GM21360 (cell line): ENCODE measurements around the gene MYG1.

Experiments used
- ATAC-seq: cut with Tn5 transposase; IDR thresholded peaks from one replicate; pipeline ENCODE4 v1.9.1; 2021; ENCODE audit warnings: mild to moderate bottlenecking, moderate library complexity; ENCODE audit not compliant: unreplicated experiment

The MYG1 gene

GRCh38 chr12:53299454-53300180 is at the start of gene MYG1:
Gene MYG1 (plus strand): TSS chr12:53299695. CDS start chr12:53299738, 43 bp downstream.
- ATAC-seq: peak; percentile 52

DNA sequence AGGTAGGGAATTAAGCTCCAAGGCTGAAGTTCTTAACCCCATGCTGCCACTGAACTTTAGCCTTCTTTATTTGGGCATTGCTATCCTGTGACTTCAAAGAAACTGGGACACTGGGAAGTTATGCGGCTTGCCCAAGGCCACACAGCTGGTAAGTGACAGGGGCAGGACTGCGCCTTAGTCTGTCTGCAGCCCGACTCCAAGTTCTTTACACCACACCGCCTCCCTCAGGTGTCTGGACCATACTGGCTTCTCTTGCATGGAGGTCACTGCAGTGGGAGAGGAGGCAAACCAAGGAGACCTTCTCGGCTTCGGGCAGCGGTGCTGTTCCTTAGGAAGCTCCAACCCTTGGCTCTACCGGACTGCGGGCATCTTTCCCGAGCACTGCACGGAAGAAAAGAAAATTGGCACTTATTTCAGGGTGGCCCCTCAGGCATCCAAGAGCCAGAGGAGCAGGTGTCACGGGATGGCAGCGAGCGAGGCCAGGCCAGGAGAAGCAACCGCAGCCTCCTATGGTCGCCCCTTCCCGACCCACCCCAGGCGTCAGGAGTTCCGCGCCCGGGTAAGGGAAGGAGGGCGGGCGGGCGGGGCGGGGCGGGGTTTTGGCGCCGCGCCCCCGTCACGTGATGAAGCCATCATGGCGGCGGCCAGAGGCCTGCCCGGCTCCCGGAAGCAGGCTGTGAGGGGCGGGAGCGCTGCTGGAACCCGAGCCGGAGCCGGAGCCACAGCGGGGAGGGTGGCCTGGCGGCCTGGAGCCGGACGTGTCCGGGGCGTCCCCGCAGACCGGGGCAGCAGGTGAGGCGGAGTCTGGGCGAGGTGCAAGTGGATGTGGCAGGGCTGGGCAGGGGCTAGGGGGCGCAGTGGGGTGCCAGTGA is 47.8 kb upstream of the MYG1 start:
- peak; percentile 64 for ATAC-seq

GRCh38 chr12:53252349-53252916 is 47.1 kb upstream of the MYG1 start:
- no peak for ATAC-seq

DNA sequence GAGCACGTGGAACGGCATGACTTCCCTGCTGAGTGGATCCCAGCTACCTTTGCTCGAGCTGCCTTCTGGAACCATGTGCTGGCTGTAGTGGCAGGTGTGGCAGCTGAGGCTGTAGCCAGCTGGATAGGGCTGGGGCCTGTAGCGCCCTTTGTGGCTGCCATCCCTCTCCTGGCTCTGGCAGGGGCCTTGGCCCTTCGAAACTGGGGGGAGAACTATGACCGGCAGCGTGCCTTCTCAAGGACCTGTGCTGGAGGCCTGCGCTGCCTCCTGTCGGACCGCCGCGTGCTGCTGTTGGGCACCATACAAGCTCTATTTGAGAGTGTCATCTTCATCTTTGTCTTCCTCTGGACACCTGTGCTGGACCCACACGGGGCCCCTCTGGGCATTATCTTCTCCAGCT is 46.2 kb upstream of the MYG1 start:
- no peak for ATAC-seq

GRCh38 chr12:53254816-53255545 is 44.5 kb upstream of the MYG1 start:
- ATAC-seq: no peak

- no peak for ATAC-seq
Measured at GRCh38 chr12:53255996-53256395, 43.5 kb upstream of the MYG1 start.

GRCh38 chr12:53258541-53259539 is 40.7 kb upstream of the MYG1 start:
- no peak for ATAC-seq

GRCh38 chr12:53259891-53260290 is 39.6 kb upstream of the MYG1 start:
- ATAC-seq: no peak

DNA sequence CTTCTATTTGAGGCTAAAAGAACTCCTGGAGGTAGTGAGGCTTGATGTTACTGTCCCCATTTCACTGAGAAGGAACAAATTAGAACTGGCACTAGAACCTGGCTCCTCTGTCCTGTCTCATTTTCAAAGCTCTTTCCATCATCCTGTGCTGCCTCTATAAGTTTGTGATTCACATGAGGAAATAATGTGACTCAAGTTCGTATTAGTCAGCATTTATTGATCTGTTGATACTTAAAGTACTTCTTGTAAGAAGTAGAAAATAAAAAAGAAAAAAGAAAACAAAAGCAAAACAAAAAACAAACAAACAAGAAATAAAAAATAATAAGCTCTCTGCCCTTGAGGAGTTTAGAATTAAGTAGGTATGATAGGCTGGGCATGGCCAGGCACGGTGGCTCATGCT is 33.7 kb upstream of the MYG1 start:
- no peak for ATAC-seq

DNA sequence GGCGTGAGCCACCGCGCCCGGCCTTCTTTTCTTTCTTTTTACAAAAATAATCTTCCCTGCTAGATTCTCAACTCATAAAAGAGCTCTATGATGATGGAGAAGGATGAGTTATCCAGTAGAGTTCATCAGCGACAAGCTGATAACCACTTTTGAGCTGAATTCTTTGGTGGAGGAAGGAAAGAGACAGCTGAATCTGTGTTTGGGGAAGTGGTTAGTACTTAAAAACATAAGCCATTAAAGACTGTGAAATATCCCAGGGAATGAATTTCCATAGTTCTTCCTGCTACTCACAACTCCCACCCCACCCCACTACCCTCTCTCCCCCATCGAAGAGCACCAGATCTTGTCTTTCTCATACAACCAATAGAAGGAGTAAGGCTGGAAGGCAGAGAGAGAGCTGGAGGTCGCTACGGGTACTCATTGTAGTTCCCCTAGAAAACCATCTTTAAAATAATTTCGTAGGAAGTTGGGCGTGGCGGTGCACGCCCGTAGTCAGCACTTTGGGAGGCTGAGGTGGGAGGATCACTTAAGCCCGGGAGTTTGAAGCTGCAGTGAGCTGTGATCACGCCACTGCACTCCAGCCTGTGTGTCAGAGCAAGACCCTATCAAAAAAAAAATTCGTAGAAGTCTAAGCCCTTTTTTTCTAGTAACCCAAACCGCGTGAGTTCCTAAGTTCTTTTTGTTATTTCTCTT is 32.0 kb upstream of the MYG1 start:
- ATAC-seq: no peak

- ATAC-seq: peak; percentile 70
Measured at GRCh38 chr12:53267999-53268629, 31.4 kb upstream of the MYG1 start, which contains the start of gene ESPL1. Gene ESPL1 (plus strand): TSS chr12:53268299. CDS start chr12:53268767, 468 bp downstream.

DNA sequence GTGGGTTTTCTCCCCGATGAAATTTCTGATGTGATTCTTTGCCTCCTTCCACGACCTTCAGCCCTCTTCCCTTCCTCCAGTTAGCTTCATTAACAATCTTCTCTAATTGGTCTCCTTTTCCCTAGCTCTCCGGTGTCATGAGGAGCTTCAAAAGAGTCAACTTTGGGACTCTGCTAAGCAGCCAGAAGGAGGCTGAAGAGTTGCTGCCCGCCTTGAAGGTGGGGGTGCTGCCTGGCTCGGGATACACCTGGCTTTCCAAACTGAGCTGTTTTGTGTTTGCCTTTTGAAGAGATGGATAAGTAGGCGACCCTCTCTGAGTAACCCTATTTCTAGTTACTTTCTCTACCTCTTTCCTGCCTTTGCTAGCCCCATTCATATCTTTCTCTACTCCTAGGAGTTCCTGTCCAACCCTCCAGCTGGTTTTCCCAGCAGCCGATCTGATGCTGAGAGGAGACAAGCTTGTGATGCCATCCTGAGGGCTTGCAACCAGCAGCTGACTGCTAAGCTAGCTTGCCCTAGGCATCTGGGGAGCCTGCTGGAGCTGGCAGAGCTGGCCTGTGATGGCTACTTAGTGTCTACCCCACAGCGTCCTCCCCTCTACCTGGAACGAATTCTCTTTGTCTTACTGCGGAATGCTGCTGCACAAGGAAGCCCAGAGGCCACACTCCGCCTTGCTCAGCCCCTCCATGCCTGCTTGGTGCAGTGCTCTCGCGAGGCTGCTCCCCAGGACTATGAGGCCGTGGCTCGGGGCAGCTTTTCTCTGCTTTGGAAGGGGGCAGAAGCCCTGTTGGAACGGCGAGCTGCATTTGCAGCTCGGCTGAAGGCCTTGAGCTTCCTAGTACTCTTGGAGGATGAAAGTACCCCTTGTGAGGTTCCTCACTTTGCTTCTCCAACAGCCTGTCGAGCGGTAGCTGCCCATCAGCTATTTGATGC is 30.6 kb upstream of the MYG1 start:
- no peak for ATAC-seq

DNA sequence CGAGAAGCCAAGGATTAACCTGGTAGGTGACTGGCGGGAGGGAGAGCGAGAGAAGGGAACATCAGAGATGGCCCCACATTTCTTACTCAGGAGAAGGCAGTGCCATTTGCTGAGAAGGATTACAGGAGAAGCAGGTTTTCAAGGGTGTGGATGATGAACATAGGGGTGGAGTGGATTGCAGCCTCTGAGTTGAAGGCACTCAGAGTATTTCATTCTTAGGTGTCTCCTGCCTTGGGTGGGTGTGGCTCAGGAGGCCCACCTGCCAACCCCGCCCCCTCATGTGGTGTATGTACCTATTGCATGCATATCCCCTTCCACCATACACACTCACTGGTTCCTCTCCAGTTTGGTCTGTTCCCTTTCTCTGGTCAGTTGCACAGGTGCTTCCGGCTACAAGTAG is 25.1 kb upstream of the MYG1 start:
- no peak for ATAC-seq

GRCh38 chr12:53276511-53276910 is 23.0 kb upstream of the MYG1 start:
- ATAC-seq: no peak

DNA sequence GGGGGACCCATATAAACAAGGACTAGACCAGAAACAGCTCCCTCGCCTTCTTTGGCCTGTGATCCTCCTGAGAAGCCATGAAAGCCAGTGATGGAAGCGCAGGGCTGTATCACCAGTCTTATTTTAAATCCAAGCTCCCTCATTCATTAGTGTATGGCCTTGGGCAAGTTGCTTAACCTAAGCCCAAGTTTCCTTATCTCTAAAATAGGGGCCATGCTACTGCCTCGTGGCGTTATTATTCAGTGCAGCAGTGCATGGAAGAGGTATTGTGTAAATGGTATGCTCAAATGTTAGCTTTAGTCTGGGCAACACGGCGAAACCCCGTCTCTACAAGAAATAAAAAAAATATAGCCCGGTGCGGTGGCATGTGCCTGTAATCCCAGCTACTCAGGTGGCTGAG is 21.5 kb upstream of the MYG1 start:
- no peak for ATAC-seq

DNA sequence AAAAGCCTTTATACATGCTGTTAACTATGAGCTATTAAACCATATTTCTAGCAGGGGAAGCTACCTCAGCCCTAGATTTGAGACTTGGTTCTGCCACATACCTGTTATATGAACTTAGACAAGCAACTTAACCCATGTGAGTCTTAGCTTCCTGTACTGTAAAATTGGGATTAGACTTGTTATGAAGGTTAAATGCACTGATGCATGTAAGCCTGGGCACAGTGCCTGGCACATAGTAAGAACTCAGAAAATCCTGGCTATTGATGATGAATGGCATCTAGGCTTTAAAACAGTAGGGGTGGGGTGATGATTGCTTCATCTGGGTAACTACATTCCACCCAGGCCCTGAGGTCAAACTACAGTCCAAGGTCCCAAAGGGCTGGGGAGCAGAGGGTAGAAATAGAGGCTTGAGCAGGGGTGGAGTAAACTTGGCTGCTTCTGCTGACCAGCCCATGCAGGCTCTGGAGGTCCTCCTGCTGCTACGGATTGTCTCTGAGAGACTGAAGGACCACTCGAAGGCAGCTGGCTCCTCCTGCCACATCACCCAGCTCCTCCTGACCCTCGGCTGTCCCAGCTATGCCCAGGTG is 20.1 kb upstream of the MYG1 start:
- ATAC-seq: no peak

- no peak for ATAC-seq
Measured at GRCh38 chr12:53279888-53280498, 19.5 kb upstream of the MYG1 start.
